Tibial nerve (tissue), 3 donors: ENCODE measurements around the gene ZFAND2A.

Experiments
- POLR2A ChIP-seq, 2 donors: fragments of 450-650 bp; IDR thresholded peaks; one replicate each; pipeline ENCODE4 v1.6.1; 2017; ENCODE audit warnings: antibody characterized with exemption in 2 of 2, mild to moderate bottlenecking in 2 of 2, moderate library complexity in 2 of 2
- TF ChIP-seq, protein P1 (sequence below), 5 experiments: fragments of 200-600 bp in 3 of 5; fragments of 450-650 bp in 2 of 5; sonication (generic) in 3 of 5; IDR thresholded peaks; one replicate each; pipeline ENCODE4 v1.5.1; 2016 to 2019; ENCODE audit warnings: antibody characterized with exemption in 5 of 5, mild to moderate bottlenecking in 3 of 5, moderate library complexity in 2 of 5

DNA sequence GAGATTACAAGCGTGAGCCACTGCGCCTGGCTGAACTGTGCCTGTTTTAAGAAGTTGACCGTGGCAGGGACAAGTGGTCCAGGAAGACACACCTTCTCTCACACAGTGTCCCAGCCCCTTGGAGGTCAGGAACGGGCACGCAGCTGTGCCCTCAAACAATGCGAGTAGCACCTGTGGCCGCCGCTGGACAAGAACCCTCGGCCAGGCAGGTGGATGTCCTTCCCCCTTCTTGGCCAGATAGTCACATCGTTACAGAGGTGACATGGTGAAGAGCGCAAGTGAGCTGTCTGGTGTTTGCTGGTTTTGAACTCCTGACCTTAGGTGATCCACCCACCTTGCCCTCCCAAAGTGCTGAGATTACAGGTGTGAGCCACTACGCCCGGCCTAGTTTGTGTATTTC lies 8.8 kb downstream of the ZFAND2A start:
- TF ChIP-seq POLR2A (IDR thresholded peaks at IDR 0.05) = no peak
- TF ChIP-seq, protein P1, sequence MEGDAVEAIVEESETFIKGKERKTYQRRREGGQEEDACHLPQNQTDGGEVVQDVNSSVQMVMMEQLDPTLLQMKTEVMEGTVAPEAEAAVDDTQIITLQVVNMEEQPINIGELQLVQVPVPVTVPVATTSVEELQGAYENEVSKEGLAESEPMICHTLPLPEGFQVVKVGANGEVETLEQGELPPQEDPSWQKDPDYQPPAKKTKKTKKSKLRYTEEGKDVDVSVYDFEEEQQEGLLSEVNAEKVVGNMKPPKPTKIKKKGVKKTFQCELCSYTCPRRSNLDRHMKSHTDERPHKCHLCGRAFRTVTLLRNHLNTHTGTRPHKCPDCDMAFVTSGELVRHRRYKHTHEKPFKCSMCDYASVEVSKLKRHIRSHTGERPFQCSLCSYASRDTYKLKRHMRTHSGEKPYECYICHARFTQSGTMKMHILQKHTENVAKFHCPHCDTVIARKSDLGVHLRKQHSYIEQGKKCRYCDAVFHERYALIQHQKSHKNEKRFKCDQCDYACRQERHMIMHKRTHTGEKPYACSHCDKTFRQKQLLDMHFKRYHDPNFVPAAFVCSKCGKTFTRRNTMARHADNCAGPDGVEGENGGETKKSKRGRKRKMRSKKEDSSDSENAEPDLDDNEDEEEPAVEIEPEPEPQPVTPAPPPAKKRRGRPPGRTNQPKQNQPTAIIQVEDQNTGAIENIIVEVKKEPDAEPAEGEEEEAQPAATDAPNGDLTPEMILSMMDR (IDR thresholded peaks at IDR 0.05) = no peak
